CD8-positive, alpha-beta memory T cell (primary cell): ENCODE measurements around the gene GSTM3. TPM values are rescaled to one million over a fixed set of nuclear protein-coding genes. Genes with fewer than 3 reads are reported as not detected.

Experiments
- CTCF ChIA-PET: fragments of 350-600 bp; sonication (Branson Sonifier 250); formaldehyde crosslinking; loops from one replicate; lab custom pipeline; 2021; ENCODE audit warnings: antibody characterized with exemption; lab: Charles Lee
- POLR2A ChIA-PET: fragments of 350-600 bp; sonication (Branson Sonifier 250); formaldehyde crosslinking; loops from one replicate; lab custom pipeline; 2021; ENCODE audit warnings: antibody characterized with exemption; lab: Charles Lee
- DNase-seq, 5 donors: peaks; one replicate each; pipeline versions ENCODE4 v3.0.0 to v3.0.0-alpha.2; 2020 to 2022; ENCODE audit warnings: mixed read lengths in 1 of 5
- H3K27ac ChIP-seq: one replicate; pipeline ENCODE4 v1.7.0; 2013; ENCODE audit warnings: low read depth, mild to moderate bottlenecking, low read length, moderate library complexity
- H3K27me3 ChIP-seq: 2 replicates; pipeline ENCODE4 v1.7.0; 2013; ENCODE audit warnings: low read length, mild to moderate bottlenecking; ENCODE audit not compliant: insufficient read depth, poor library complexity, severe bottlenecking
- H3K36me3 ChIP-seq: 2 replicates; pipeline ENCODE4 v1.7.0; 2013; ENCODE audit warnings: mild to moderate bottlenecking, low read length, moderate library complexity; ENCODE audit not compliant: insufficient read depth
- H3K4me1 ChIP-seq: 2 replicates; pipeline ENCODE4 v1.7.0; 2013; ENCODE audit warnings: mild to moderate bottlenecking, low read length, moderate library complexity; ENCODE audit not compliant: insufficient read depth
- H3K4me3 ChIP-seq: 2 replicates; pipeline ENCODE4 v1.7.0; 2013; ENCODE audit warnings: mild to moderate bottlenecking, low read length
- H3K9me3 ChIP-seq: 2 replicates; pipeline ENCODE4 v1.7.0; 2013; ENCODE audit warnings: mild to moderate bottlenecking, low read length
- H3K27ac Mint-ChIP-seq, 8 donors: one replicate each; pipeline ENCODE4 v1.8.0; 2020 to 2021; ENCODE audit warnings: mixed read lengths in 8 of 8, mild to moderate bottlenecking in 6 of 8, inconsistent platforms in 3 of 8, moderate library complexity in 3 of 8
- H3K27me3 Mint-ChIP-seq, 2 donors: one replicate each; pipeline ENCODE4 v1.8.0; 2020 to 2021; ENCODE audit warnings: mixed read lengths in 2 of 2, mild to moderate bottlenecking in 1 of 2, moderate library complexity in 1 of 2
- H3K36me3 Mint-ChIP-seq, 3 donors: one replicate each; pipeline ENCODE4 v1.8.0; 2020 to 2021; ENCODE audit warnings: mixed read lengths in 3 of 3, inconsistent platforms in 1 of 3, mild to moderate bottlenecking in 1 of 3
- H3K4me1 Mint-ChIP-seq, 3 donors: one replicate each; pipeline ENCODE4 v1.8.0; 2020 to 2021; ENCODE audit warnings: mixed read lengths in 3 of 3, inconsistent platforms in 1 of 3, mild to moderate bottlenecking in 1 of 3
- H3K4me3 Mint-ChIP-seq, 7 donors: one replicate each; pipeline ENCODE4 v1.8.0; 2020 to 2021; ENCODE audit warnings: mixed read lengths in 7 of 7, mild to moderate bottlenecking in 6 of 7, moderate library complexity in 4 of 7, inconsistent platforms in 2 of 7
- H3K9me3 Mint-ChIP-seq, 5 donors: one replicate each; pipeline ENCODE4 v1.8.0; 2020 to 2022; ENCODE audit warnings: mixed read lengths in 5 of 5, mild to moderate bottlenecking in 3 of 5, moderate library complexity in 2 of 5, inconsistent platforms in 1 of 5
- polyA plus RNA-seq: library from polyadenylated mRNA; unstranded; fragments of 300-500 nt; fragmentation: Illumina TruSeq; gene quantifications from one replicate; pipeline ENCODE4 v1.2.3, GENCODE V29; 2021
- total RNA-seq, 2 experiments: library from RNA; stranded (reverse); gene quantifications; one replicate each; pipeline ENCODE4 v1.2.3, GENCODE V29; 2021

GSTM3 gene
- total and polyA plus RNA-seq, 3 experiments from 2014 or later, result 7.2 to 23.1 (median 7.5) TPM

DNA sequence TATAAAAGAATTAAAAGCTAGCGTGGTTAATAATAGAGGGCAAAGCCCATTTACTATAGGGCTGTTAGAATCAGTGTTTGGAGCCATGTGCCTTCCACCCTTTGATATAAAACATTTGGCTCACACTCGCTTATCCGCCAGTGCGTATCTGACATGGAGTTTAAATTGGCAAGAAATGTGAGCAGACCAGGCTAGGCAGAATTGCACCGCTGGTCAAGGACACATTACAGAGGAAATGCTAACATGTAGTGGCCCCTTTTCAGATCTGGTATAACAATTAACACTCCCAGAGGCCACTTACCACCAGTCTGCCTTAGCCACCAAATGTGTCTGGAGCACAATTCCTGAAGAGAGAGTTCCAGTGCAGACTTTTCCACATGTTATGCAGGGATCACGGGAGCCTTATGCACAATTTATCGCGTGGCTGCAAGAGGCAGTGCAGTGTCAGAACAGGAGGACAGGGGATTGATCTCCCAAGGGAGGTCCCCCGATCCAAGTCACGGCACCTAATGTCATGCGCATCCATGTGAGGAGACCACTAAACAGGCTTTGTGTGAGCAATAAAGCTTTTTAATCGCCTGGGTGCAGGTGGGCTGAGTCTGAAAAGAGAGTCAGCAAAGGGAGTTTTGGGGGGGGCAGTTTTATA is 14.0 kb downstream of the GSTM3 start:
- Mint-ChIP-seq H3K4me1 (no peaks in the 10 kb centered on the region), H3K27ac (peak overlapping the region in 1 of 8 donors; percentile 34), H3K36me3 (peaks cover 0 to 3% (median 0%) of the 10 kb centered on the region in 3 donors), H3K9me3 (no peaks in the 10 kb centered on the region), H3K27me3 (peaks cover 6 to 22% of the 10 kb centered on the region in 2 donors), H3K4me3 (peak overlapping the region in 1 of 7 donors; percentile 18)
- Histone ChIP-seq H3K27ac (no peak overlapping the region), H3K36me3 (no peaks in the 10 kb centered on the region), H3K9me3 (no peaks in the 10 kb centered on the region), H3K4me3 (no peak overlapping the region), H3K4me1 (no peaks in the 10 kb centered on the region), H3K27me3 (no peaks in the 10 kb centered on the region)
- no peak for DNase-seq
- POLR2A ChIA-PET, result no interaction called here
- CTCF ChIA-PET, result interaction anchor here (1.4 kb wide), 1 partner anchor 87 kb away, joined by 4 read pairs; no protein-coding TSS in a partner anchor

DNA sequence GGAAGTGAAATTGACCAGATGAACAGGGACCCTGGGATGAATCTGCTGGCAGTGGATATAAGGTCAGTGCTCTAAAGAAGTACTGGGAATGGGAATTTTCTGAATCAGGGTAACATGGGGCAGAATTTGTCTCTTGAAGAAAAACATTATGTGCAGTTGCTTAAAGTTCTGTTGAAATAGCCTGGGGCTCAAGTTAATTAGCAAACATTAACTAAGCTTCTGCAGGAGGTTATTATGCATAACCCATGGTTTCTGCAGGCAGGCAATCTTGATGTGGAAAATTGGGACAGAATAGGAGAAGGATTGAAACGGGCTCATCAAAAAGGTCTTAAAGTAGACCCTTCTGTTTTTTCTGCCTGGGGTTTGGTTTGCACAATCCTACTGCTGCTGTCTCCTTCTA is 14.8 kb downstream of the GSTM3 start:
- peaks cover 0 to 3% (median 0%) of the 10 kb centered on the region in 3 donors for H3K36me3 Mint-ChIP-seq
- H3K9me3 Mint-ChIP-seq, result no peaks in the 10 kb centered on the region
- H3K4me1 Mint-ChIP-seq, result no peaks in the 10 kb centered on the region
- POLR2A ChIA-PET, result no interaction called here
- no peaks in the 10 kb centered on the region for H3K27me3 ChIP-seq
- no peaks in the 10 kb centered on the region for H3K9me3 ChIP-seq
- H3K27ac ChIP-seq, result no peak overlapping the region
- no peaks in the 10 kb centered on the region for H3K36me3 ChIP-seq
- no peaks in the 10 kb centered on the region for H3K4me1 ChIP-seq
- CTCF ChIA-PET, result no interaction called here
- no peak overlapping the region for H3K4me3 Mint-ChIP-seq
- no peak overlapping the region for H3K4me3 ChIP-seq
- peak overlapping the region in 1 of 8 donors; percentile 74 for H3K27ac Mint-ChIP-seq
- no peak for DNase-seq
- peaks cover 6 to 17% of the 10 kb centered on the region in 2 donors for H3K27me3 Mint-ChIP-seq

DNA sequence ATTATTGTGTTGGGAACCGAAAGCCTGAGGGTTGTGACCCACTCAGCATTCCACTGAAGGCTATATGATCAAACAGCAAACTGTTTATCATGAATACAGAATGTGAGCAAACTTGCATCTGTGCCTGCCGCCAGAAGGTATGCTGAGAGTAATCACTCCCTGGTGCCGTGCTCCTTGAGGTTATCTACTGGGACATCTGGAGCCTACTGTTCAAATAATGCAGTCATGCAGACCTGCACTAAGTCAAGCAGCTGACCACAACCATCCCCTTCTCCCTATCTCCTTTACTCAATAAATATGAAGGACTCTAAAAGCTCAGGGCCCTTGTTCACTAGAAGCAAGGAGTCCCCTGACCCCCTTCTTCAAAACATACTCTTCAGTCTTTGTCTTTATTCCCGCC is 15.3 kb downstream of the GSTM3 start:
- peaks cover 0 to 3% (median 0%) of the 10 kb centered on the region in 3 donors for H3K36me3 Mint-ChIP-seq
- Histone ChIP-seq H3K27me3 (no peaks in the 10 kb centered on the region), H3K4me3 (no peak overlapping the region), H3K4me1 (no peaks in the 10 kb centered on the region), H3K36me3 (no peaks in the 10 kb centered on the region), H3K9me3 (no peaks in the 10 kb centered on the region), H3K27ac (no peak overlapping the region)
- CTCF ChIA-PET, result no interaction called here
- DNase-seq, result no peak
- H3K27ac Mint-ChIP-seq, result no peak overlapping the region
- H3K4me3 Mint-ChIP-seq, result no peak overlapping the region
- H3K4me1 Mint-ChIP-seq, result no peaks in the 10 kb centered on the region
- peaks cover 3 to 14% of the 10 kb centered on the region in 2 donors for H3K27me3 Mint-ChIP-seq
- no peaks in the 10 kb centered on the region for H3K9me3 Mint-ChIP-seq
- POLR2A ChIA-PET, result no interaction called here

DNA sequence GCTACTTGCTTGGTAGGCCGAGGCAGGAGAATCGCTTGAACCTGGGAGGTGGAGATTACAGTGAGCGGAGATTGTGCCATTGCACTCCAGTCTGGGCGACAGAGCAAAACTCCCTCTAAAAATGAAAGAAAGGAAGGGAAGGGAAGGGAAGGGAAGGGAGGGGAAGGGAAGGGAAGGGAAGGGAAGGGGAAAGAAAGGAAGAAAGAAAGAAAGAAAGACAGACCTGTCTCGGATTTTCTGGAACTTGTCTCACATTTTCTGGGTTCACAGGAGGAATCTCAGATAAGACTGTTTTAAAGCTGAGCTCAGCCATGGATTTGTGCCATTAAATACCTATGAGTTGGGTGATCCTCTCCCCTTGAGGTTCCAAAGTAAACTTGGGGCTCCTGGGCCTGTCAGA is 15.9 kb downstream of the GSTM3 start:
- Histone ChIP-seq H3K36me3 (no peaks in the 10 kb centered on the region), H3K9me3 (no peaks in the 10 kb centered on the region), H3K4me1 (no peaks in the 10 kb centered on the region), H3K4me3 (no peak overlapping the region), H3K27ac (no peak overlapping the region), H3K27me3 (no peaks in the 10 kb centered on the region)
- Mint-ChIP-seq H3K36me3 (peaks cover 0 to 3% (median 0%) of the 10 kb centered on the region in 3 donors), H3K9me3 (no peaks in the 10 kb centered on the region), H3K27me3 (peaks cover 0 to 14% of the 10 kb centered on the region in 2 donors), H3K4me1 (no peaks in the 10 kb centered on the region), H3K4me3 (no peak overlapping the region), H3K27ac (no peak overlapping the region)
- CTCF ChIA-PET, result no interaction called here
- POLR2A ChIA-PET, result no interaction called here
- no peak for DNase-seq

DNA sequence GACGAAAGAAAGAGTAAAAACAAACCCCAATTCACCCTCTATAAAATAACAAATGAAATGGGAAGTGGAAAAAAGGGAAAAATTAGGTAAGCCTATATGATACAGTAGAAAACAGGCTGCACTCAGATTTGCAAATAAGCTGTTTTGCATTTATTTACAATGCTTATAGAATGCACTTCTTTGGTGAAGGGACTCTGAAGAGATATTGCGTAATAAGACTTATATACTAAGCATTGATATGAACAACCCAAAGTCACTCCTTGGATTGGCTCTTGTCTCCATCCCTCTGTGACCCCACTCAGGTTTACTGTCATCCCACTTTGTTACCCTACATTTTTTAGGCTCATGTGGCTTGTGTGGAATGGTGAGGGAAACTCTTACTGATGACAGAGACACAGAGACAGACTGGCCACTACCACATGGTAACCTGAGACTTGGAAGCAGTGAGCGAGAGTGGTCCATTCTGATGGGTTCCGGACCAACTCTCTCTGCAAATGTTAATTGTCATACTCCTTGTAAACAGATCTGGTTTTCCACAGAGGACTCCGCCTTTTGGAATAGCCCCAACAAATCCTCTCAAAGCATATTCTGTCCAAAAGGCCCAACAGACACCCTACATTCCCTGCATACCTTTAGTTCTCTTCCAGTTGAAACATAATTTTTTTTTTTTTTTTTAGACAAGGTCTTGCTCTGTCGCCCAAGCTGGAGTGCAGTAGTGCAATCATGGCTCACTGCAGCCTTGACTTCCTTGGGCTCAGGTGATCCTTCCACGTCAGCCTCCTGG is 17.7 kb downstream of the GSTM3 start:
- Mint-ChIP-seq H3K27me3 (peaks cover 0 to 13% of the 10 kb centered on the region in 2 donors), H3K36me3 (peaks cover 0 to 3% (median 0%) of the 10 kb centered on the region in 3 donors), H3K4me3 (no peak overlapping the region), H3K9me3 (no peaks in the 10 kb centered on the region), H3K27ac (no peak overlapping the region), H3K4me1 (no peaks in the 10 kb centered on the region)
- ChIA-PET POLR2A (no interaction called here), CTCF (no interaction called here)
- no peaks in the 10 kb centered on the region for H3K4me1 ChIP-seq
- no peak for DNase-seq
- H3K27ac ChIP-seq, result no peak overlapping the region
- no peaks in the 10 kb centered on the region for H3K9me3 ChIP-seq
- H3K4me3 ChIP-seq, result no peak overlapping the region
- no peaks in the 10 kb centered on the region for H3K27me3 ChIP-seq
- H3K36me3 ChIP-seq, result no peaks in the 10 kb centered on the region

DNA sequence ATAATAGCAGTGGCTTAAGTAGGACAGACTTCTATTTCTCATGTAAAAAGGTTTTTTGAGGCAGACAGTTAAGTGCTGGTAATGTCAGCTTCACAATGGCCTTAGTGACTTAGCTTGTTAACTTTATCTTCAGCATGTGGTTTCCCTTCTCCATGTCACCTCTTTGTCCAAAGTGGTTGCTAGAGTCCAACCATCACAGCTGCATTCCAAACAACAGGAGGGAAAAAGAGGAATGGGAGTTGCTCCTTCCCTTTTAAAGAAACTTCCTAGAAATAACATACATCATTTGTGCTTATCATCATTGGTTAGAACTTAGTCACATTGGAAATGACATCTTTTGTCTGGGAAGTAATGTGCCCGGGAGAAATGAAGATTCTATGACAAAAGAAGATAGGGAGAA is 18.9 kb downstream of the GSTM3 start:
- Histone ChIP-seq H3K27me3 (no peaks in the 10 kb centered on the region), H3K4me1 (no peaks in the 10 kb centered on the region), H3K9me3 (no peaks in the 10 kb centered on the region), H3K27ac (no peak overlapping the region), H3K36me3 (no peaks in the 10 kb centered on the region), H3K4me3 (no peak overlapping the region)
- no peaks in the 10 kb centered on the region for H3K9me3 Mint-ChIP-seq
- H3K4me3 Mint-ChIP-seq, result no peak overlapping the region
- H3K27me3 Mint-ChIP-seq, result peaks cover 0 to 14% of the 10 kb centered on the region in 2 donors
- H3K36me3 Mint-ChIP-seq, result peaks cover 0 to 1% (median 0%) of the 10 kb centered on the region in 3 donors
- H3K4me1 Mint-ChIP-seq, result no peaks in the 10 kb centered on the region
- H3K27ac Mint-ChIP-seq, result peak overlapping the region in 1 of 8 donors; percentile 58
- POLR2A ChIA-PET, result no interaction called here
- DNase-seq, result no peak
- CTCF ChIA-PET, result no interaction called here

DNA sequence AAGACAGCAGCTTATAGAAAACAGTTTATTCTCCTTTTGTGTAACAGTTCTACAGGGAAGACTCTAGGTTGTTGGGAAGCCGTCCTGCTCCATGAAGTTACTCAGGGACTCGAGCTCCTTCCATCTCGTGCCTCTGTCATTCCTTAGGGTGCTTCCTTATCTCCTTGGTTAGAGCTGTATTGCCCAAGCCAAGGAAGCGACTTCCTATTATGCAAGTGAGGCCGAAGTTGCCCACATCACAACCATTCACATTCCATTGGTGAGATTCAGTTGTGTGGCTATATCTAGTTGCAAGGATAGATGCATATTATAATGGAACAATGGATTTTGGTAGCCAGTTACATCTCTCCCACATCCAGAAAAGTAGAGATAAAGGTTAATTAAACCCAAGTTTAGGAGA is 19.8 kb downstream of the GSTM3 start:
- Mint-ChIP-seq H3K9me3 (no peaks in the 10 kb centered on the region), H3K4me1 (no peaks in the 10 kb centered on the region), H3K27me3 (peaks cover 0 to 11% of the 10 kb centered on the region in 2 donors), H3K27ac (peak overlapping the region in 1 of 8 donors; percentile 22), H3K4me3 (no peak overlapping the region), H3K36me3 (no peaks in the 10 kb centered on the region)
- DNase-seq, result no peak
- Histone ChIP-seq H3K27ac (no peak overlapping the region), H3K4me3 (no peak overlapping the region), H3K9me3 (no peaks in the 10 kb centered on the region), H3K27me3 (no peaks in the 10 kb centered on the region), H3K36me3 (no peaks in the 10 kb centered on the region), H3K4me1 (no peaks in the 10 kb centered on the region)
- ChIA-PET POLR2A (no interaction called here), CTCF (no interaction called here)

DNA sequence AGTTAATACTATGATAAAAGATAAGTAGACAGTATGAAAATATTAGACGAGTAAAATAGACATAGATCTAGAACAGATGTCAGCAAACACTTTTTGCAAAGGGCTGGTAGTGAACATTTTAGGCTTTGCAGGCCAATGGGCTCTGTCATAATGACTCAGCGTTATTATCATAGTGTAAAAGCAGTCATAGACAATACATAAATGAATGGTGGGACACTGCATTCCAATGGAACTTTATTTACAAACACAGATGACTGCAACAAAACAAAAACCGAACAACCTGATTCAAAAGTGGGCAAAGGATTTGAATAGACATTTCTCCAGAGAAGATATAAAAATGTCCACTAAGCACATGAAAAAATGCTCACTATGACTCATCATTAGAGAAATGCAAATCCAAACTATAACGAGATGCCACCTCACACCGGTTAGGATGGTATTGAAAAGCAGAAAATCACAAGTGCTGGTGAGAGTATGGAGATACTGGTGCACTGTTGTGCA is 21.5 kb downstream of the GSTM3 start:
- H3K27me3 ChIP-seq, result no peaks in the 10 kb centered on the region
- POLR2A ChIA-PET, result no interaction called here
- no peak overlapping the region for H3K27ac Mint-ChIP-seq
- peaks cover 0 to 2% (median 0%) of the 10 kb centered on the region in 3 donors for H3K36me3 Mint-ChIP-seq
- no peaks in the 10 kb centered on the region for H3K9me3 Mint-ChIP-seq
- H3K27me3 Mint-ChIP-seq, result peaks cover 6 to 23% of the 10 kb centered on the region in 2 donors
- H3K4me3 ChIP-seq, result no peak overlapping the region
- no peak for DNase-seq
- CTCF ChIA-PET, result no interaction called here
- no peaks in the 10 kb centered on the region for H3K9me3 ChIP-seq
- H3K4me1 ChIP-seq, result no peaks in the 10 kb centered on the region
- no peaks in the 10 kb centered on the region for H3K36me3 ChIP-seq
- peak overlapping the region; percentile 3 for H3K27ac ChIP-seq
- no peaks in the 10 kb centered on the region for H3K4me1 Mint-ChIP-seq
- no peak overlapping the region for H3K4me3 Mint-ChIP-seq
